DMS53 treated with DMSO at 0.1 percent for 48 hours (cell line): ENCODE results near the gene PGLYRP2.
"Not testable (repeated sequence)": the region's sequence is repeated elsewhere in the genome, so short reads cannot be mapped to it uniquely, and the experiment has no call there.

Experiments
- DNase-seq: peaks from one replicate; lab custom pipeline; 2025; ENCODE audit not compliant: unreplicated experiment; lab: John Stamatoyannopoulos, UW

PGLYRP2 gene

DNA sequence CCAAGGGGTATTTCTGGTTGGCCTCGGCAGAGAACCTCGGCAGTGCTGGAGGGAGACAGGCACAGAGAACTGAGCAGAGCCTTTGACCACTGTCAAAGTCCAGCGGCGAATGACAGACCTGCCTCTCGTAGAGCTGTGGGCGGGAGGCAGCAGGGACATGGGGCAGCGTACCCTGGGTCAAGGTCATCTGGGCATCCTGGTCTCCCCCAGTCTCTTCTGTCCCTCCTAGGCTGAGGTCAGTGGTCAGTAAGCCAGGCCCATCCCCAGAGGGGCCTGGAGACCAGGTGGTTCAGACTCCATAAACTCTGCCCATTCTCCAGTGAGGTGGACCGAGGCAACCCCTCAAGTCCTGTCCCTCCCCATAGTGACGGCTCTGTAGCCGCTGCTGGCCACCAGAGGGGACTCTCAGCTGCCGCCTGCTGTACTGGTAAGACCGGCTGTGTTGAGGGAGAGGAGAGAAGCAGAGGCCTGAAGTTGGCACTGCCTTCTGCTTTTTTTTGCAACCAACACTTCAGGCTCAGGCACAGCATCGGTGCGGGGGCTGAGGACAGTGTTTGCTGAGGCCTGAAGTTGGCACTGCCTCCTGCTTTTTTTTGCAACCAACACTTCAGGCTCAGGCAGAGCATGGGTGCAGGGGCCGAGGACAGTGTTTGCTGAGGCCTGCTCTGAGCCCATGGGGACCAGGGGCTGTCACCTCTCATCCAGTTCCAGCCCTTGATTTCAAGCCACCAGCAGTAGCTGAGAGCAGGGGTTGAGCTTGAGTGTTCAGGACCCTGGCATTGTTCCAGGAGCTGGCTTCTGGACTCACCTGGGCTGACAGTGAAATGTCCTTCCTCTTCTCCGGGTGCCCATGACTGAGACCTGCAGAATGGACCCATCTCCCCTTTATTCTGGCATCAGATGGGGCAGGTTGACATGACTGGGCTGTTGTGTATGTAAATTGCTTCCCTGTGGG is at the start of gene PGLYRP2:
PGLYRP2 (minus strand) TSS at position 111 of the 955 bp plus-strand sequence. CDS start 130 bp downstream, outside the sequence.
- DNase-seq, result no peak

- no peak for DNase-seq
Observed at GRCh38 chr19:15527705-15528104, 48.4 kb upstream of the PGLYRP2 start.

DNA sequence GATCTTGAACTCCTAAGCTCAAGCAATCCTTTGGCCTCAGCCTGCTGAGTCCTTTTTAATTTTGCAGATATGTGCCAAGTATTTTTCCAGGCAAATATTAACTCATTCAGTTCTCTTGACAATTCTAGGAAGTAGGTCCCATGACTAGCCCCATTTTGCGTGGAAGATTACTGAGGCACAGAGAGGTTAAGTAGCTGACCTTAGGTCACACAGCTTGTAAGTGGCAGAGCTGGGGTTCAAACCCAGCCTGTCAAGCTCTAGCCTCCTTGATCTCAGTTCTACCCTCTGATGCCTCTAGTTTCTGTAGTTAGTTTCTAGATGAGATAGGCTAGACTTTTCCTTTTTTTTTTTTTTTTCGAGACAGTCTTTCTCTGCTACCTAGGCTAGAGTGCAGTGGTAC is 47.1 kb upstream of the PGLYRP2 start:
- no peak for DNase-seq

GRCh38 chr19:15525291-15525690 is 46.0 kb upstream of the PGLYRP2 start:
- DNase-seq, result no peak

DNA sequence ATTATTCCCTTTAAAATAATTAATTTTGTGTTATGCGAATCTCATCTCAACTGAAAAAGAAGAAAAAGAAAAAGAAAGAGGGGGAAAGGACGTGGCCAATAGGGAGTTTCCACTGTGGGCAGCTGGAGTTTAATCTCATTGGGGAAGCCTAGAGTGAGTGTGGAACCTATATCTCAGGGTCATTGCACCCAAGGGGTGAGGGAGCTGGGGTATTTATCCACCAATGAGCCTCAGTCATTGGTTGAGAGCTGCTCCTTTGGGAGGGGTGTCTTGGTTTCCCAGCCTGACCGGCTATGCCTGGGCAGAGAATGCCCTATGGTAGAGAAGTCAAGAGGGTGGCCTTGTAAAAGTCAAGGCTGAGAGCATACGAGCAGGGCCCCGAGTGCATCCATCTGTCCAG is 45.5 kb upstream of the PGLYRP2 start:
- no peak for DNase-seq

DNA sequence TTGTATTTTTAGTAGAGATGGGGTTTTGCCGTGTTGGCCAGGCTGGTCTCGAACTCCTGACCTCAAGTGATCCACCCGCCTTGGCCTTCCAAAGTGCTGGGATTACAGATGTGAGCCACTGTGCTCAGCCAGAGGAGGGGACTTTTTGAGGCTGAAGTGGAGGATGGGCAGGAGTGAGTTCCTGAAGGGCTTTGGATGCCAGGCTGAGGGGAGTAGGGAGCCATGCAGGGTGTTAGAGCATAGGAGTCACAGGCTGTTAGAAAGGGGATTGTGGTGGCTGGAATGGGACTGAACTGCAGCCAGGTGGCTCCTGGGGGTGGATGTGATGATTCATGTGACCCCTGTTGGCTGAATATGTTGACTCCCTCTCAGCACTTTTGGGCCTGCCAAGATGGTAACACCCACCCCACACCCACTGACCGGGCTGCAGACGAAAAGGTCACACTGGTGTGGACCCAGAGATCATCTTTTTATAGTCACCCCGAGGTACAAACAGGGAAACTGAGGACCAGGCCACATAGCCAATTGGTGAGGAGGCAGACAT is 40.2 kb upstream of the PGLYRP2 start:
- DNase-seq, result no peak

GRCh38 chr19:15517778-15518177 is 38.5 kb upstream of the PGLYRP2 start:
- DNase-seq, result no peak

- no peak for DNase-seq
Observed at GRCh38 chr19:15516363-15516762, 37.1 kb upstream of the PGLYRP2 start.

DNA sequence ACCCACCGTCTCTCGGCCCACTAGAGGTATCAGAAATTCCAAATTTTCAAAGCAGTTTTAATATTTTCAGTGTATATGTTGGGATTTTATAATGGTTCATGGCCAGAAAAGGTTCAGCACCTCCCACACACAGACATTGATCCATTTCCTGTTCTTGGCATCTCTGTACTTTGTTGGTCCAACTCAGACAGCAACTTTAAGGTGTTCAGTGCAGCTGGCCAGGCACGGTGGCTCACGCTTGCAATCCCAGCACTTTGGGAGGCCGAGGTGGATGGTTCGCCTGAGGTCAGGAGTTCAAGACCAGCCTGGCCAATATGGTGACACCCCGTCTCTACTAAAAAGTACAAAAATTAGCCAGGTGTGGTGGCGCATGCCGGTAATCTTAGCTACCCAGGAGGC is 35.9 kb upstream of the PGLYRP2 start:
- not testable (repeated sequence) for DNase-seq

DNA sequence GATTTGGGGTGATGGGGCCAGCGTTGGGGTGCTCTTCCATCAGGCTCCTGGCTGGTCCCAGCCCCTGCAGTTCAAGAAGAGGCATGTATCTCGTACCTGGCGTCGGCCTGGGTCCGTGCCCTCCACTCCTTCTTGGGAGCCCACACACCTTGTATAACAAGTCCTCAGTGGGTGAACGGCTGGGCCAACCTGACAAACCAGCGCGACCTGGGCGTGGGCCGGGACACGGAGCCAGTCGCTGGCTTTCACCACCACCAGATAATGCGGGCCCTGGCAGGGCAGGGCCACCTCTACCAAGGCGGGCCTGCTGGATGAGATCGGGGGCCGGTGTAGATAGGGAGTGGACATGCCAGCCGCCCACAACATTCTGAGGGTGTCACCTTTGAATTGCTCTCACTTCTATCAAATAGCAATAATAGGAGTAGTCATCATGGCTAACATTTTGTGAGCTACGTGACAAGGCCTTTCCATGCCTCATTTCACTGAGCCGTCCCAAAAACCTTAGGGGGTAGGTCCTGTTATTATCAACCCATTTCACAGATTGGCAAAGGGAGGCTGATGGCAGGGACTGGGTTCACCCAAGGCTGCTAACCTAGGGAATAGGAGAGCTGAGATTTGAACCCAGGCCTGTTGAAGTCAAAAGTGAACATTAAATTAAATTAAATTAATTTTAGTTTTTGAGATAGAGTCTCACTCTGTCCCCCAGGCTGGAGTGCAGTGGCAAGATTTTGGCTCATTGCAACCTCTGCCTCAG is 32.5 kb upstream of the PGLYRP2 start:
- no peak for DNase-seq

GRCh38 chr19:15508035-15508710 is 28.9 kb upstream of the PGLYRP2 start, which contains the start of gene CYP4F22:
CYP4F22 (plus strand) TSS chr19:15508525; CDS start chr19:15525337, 16,812 bp downstream.
- no peak for DNase-seq

- DNase-seq, result no peak
Observed at GRCh38 chr19:15507068-15508034, 28.1 kb upstream of the PGLYRP2 start.

DNA sequence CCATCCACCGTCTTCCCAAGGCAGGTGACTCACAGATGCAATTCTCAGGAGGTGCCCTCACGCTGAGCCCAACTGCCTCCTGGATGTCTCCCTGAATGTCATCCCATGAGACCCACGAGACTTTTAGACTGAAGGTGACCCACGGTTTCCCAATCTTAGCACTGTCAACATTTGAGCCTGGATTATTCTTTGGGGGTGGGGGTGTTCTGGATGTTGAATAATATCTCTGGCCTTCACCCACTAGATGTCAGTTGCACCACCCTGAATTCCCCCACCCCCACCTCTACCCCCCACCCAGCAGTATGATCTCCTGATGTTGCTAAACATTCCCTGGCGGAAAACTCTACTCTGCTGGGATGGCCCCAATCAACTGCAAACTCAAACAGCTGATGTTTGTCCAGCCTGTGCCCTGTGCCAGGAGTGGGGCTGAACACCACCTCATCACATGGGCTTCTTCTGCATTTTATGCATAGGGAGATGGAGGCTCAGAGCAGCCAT is 26.8 kb upstream of the PGLYRP2 start:
- DNase-seq, result no peak

DNA sequence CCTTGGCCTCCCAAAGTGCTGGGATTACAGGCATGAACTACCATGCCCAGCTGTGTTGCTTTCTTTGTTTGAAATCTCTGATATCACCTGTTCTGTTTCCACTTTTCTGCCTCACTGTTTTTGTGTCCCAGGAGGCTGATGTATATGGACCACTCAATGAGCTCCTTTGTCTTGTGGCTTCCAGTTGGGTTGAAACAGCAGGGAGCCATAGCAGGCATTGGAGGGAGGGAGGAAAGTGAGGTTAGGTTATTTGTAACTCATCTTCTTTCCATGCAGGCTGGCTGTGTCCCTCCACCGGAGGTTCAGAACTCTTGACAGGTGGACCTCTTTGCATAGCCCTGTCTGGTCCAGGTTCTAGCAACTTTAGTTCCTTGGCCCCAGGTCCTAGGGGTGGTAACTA is 23.0 kb upstream of the PGLYRP2 start:
- no peak for DNase-seq

GRCh38 chr19:15501596-15501995 is 22.3 kb upstream of the PGLYRP2 start:
- DNase-seq, result no peak

DNA sequence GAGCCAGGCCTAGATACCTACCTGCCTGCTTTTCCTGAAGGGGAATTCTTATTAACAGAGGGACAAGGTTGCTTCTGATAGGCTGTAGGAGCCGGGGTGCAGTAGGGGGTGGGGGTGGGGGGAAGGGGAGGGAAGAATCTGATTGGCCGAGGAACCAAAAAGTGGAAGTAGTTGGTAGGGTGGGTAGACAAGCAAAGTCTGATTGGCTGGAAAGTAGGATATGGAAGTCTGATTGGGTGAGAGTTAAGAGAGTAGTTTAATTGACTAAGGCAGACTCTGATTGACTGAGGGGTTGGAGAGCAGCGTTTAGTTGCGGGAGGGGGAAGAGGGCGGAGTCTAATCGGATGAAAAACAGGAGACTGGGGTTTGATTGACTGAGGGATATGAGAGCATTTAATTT is 19.6 kb upstream of the PGLYRP2 start:
- DNase-seq, result no peak

DNA sequence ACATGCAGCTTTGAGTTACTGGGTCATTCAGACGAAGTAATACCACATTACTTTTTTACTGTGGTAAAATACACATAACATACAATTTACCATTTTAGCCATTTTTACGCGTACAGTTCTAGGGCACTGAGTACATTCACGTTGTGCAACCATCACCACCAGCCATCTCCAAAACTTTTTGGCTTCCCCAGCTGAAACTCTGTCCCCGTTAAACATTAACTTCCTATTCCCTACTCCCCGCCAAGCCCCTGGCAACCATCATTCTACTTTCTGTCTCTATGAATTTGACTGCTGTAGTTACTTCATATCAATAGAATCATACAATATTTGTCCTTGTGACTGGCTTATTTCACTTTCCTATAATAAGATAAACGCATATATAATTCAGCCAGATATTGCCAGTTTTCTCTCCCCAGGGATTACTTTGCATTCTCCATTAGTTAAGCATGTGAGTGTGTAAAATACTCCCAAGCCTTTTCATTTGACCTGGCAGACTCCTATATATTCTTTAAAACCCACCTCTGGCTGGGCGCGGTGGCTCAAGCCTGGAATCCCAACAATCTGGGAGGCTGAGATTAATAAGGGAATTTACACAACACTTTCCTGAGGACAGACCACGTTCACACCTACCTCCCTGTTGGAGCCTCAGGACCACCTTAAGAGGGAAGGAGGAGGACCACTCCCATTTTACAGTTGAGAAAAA is 19.0 kb upstream of the PGLYRP2 start:
- no peak for DNase-seq

GRCh38 chr19:15495151-15495550 is 15.8 kb upstream of the PGLYRP2 start:
- no peak for DNase-seq
